Effector memory CD4-positive, alpha-beta T cell (primary cell): ENCODE data around the gene MED9.
"Not testable (repeated sequence)": the region's sequence is repeated elsewhere in the genome, so short reads cannot be mapped to it uniquely, and the experiment has no call there.

Experiments
- DNase-seq, 3 donors: peaks; one replicate each; pipeline ENCODE4 v3.0.0-alpha.2; 2020
- H3K27ac ChIP-seq: 2 replicates; pipeline ENCODE4 v1.7.0; 2013; ENCODE audit warnings: mild to moderate bottlenecking, low read length, moderate library complexity; ENCODE audit not compliant: insufficient read depth, poor library complexity, severe bottlenecking
- H3K27me3 ChIP-seq: replicated peaks from 2 replicates; pipeline ENCODE4 v1.7.0; 2013; ENCODE audit warnings: mild to moderate bottlenecking, low read length; ENCODE audit not compliant: insufficient read depth, control insufficient read depth, poor library complexity, severe bottlenecking
- H3K36me3 ChIP-seq: 2 replicates; pipeline ENCODE4 v1.7.0; 2013; ENCODE audit warnings: mild to moderate bottlenecking, low read length, moderate library complexity; ENCODE audit not compliant: control insufficient read depth, insufficient read depth
- H3K4me1 ChIP-seq: 2 replicates; pipeline ENCODE4 v1.7.0; 2013; ENCODE audit warnings: low read length, mild to moderate bottlenecking; ENCODE audit not compliant: control insufficient read depth, insufficient read depth, poor library complexity, severe bottlenecking
- H3K4me3 ChIP-seq: 2 replicates; pipeline ENCODE4 v1.7.0; 2013; ENCODE audit warnings: low read length, low read depth, mild to moderate bottlenecking; ENCODE audit not compliant: insufficient read depth, poor library complexity, severe bottlenecking
- H3K9me3 ChIP-seq: 2 replicates; pipeline ENCODE4 v1.7.0; 2013; ENCODE audit warnings: mild to moderate bottlenecking, low read length, moderate library complexity; ENCODE audit not compliant: control insufficient read depth
- total RNA-seq, 3 donors: gene quantifications; one replicate each; lab custom pipeline; 2026; lab: John Stamatoyannopoulos, UW

The MED9 gene, protein sequence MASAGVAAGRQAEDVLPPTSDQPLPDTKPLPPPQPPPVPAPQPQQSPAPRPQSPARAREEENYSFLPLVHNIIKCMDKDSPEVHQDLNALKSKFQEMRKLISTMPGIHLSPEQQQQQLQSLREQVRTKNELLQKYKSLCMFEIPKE
- 8.4 to 17.2 (median 12.6) reads per million in 3 donors for total RNA-seq

DNA sequence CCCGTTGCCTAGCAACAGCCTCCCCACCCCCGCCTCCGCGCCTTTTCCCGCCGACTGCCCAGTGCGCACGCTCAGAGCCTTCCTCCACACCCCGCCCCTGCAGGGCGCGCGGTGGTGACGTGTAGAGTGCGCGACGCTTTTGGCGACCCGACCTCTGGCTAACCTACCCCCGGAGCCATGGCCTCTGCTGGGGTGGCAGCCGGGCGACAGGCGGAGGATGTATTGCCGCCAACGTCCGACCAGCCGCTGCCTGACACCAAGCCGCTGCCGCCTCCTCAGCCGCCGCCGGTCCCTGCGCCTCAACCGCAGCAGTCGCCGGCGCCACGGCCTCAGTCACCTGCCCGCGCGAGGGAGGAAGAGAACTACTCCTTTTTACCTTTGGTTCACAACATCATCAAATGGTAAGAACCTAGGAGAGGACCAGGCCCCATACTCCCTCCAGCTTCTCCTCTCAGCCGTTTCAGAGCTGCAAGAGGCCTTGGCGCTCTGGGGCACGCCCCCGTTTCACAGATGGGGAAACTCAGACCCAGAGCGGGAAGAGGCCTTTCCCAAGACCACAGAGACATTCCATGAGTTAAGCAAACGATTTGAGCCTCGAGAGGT is at the start of gene MED9:
MED9 (plus strand) TSS at position 136 of the 603 bp plus-strand sequence; CDS start at position 178, 42 bp downstream.
- H3K36me3 ChIP-seq = peaks cover 4% of the 10 kb centered on the region
- H3K4me3 ChIP-seq = peak within 1 kb of the TSS; percentile 92
- H3K27me3 ChIP-seq = peaks cover 4% of the 10 kb centered on the region
- no peaks in the 10 kb centered on the region for H3K9me3 ChIP-seq
- DNase-seq = peak; percentile 85 to 93 (median 92)
- H3K4me1 ChIP-seq = peaks cover 17% of the 10 kb centered on the region
- peak within 1 kb of the TSS; percentile 87 for H3K27ac ChIP-seq

DNA sequence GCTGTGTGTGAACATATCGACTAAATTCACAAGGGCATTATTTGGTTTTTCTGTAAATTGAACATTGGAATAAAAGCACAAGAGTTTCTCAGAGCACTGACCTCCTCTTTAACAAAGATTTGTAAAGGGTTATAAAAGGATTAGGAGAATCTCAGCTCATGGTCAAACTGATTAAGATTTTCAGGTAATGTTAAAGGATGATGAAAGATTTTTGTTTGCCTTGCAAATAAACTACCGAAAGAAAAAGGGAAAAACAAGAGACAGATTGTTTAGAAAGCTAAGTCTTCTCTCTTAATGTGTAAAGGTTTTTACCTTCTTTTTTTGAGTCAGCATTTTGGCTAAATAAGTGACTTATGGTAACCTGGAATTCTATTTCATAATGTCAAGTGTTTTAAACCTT is 47.6 kb upstream of the MED9 start:
- Histone ChIP-seq H3K27ac (no peak overlapping the region), H3K4me1 (no peaks in the 10 kb centered on the region), H3K4me3 (no peak overlapping the region), H3K36me3 (no peaks in the 10 kb centered on the region), H3K9me3 (no peaks in the 10 kb centered on the region), H3K27me3 (no peaks in the 10 kb centered on the region)
- DNase-seq = no peak

DNA sequence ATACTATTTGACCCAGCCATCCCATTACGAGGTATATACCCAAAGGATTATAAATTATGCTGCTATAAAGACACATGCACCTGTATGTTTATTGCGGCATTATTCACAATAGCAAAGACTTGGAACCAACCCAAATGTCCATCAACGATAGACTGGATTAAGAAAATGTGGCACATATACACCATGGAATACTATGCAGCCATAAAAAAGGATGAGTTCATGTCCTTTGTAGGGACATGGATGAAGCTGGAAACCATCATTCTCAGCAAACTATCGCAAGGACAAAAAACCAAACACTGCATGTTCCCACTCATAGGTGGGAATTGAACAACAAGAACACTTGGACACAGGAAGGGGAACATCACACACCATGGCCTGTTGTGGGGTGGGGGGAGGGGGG is 45.9 kb upstream of the MED9 start:
- not testable (repeated sequence) for H3K9me3 ChIP-seq, H3K4me3 ChIP-seq, DNase-seq, H3K4me1 ChIP-seq, H3K27me3 ChIP-seq, H3K27ac ChIP-seq, H3K36me3 ChIP-seq

DNA sequence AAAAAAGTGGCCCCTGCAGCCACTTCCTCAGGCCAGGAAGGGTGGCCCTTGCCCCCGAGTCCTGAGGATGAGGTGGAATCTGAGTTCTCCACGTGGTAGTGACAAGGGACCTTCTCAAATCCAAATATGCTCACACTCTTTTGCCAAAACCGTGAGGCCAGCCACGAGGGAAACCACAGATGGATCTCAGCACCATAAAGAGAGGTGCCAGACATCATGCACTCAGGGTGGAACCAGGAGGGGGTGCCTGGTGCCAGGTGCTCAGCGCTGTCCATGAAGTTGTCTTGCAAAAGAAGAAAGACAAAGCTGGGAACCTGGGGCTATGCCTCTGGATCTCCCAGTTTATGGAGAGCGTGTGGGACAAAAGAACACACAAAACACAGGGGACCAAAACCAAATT is 45.2 kb upstream of the MED9 start:
- H3K4me1 ChIP-seq = no peaks in the 10 kb centered on the region
- DNase-seq = no peak
- H3K4me3 ChIP-seq = no peak overlapping the region
- no peaks in the 10 kb centered on the region for H3K9me3 ChIP-seq
- no peaks in the 10 kb centered on the region for H3K27me3 ChIP-seq
- no peak overlapping the region for H3K27ac ChIP-seq
- H3K36me3 ChIP-seq = no peaks in the 10 kb centered on the region

DNA sequence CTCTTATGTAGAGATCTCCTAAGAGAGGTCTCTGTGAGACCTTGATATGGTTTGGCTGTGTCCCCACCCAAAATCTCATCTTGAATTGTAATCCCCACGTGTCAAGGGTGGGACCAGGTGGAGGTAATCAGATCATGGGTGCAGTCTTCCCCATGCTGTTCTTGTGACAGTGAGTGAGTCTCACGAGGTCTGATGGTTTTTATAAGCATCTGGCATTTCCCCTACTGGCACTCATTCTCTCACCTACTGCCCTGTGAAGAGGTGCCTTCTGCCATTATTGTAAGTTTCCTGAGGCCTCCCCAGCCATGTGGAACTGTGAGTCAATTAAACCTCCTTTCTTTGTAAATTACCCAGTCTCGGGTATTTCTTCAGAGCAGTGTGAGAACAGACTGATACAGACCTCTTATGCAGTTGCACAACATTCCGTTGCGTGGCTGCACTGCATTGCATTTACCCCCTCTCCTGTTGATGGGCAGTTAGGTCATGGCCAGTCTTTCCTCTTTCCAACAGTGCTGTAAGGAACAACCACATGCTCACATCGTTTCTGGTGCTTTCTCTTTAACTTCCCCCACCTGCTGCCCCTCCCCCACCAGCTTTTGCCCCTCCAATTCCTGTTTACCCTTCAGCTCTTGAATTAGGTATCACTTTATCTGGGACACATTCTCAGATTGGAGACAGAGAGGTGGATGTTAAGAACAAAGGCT is 43.6 kb upstream of the MED9 start:
- no peak overlapping the region for H3K27ac ChIP-seq
- no peak for DNase-seq

DNA sequence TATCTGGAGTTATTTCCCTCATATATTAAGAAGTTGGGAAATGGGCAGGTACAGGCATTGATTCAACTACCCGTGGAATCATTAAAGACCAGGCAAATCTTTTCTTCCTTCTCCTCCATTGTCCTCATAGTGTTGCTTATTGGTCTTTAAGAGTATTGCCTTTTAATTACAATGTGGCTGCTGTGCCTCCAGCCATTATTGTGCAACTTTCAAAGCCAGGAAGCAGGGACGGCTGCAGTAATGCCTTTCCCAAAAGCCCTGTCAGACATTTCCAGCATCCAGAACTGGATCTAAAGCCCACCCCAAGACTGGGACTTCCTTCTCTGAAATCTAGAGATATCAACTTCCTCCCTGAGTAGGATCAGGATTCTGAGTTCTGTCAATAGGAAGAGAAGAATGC is 42.3 kb upstream of the MED9 start:
- Histone ChIP-seq H3K27ac (no peak overlapping the region), H3K9me3 (no peaks in the 10 kb centered on the region), H3K4me1 (no peaks in the 10 kb centered on the region), H3K4me3 (no peak overlapping the region), H3K27me3 (no peaks in the 10 kb centered on the region), H3K36me3 (no peaks in the 10 kb centered on the region)
- DNase-seq = no peak

More for the DNA sequence above, 43.6 kb upstream of the MED9 start:
- Histone ChIP-seq H3K27me3 (no peaks in the 10 kb centered on the region), H3K4me1 (no peaks in the 10 kb centered on the region), H3K4me3 (no peak overlapping the region), H3K9me3 (no peaks in the 10 kb centered on the region), H3K36me3 (no peaks in the 10 kb centered on the region)

DNA sequence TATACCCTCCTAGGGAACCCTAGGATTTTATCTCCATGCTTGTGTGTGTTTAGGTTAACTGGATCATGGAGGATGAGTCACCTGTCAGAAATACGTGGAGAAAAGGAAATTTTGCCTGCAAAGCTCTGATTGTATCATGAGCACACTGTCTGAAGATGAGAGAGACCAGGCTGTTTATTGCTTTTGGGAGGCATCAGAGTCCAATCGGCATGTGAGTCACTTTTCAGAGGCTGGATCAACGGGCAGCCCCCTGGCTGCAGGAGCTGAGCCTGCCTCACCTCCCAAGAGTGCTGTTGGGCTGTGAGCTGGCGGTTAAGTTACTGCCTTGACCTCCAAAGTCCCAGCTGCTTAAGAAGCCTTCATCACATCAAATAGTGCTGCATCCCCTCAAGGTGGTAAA is 41.5 kb upstream of the MED9 start:
- no peaks in the 10 kb centered on the region for H3K4me1 ChIP-seq
- DNase-seq = no peak
- H3K36me3 ChIP-seq = no peaks in the 10 kb centered on the region
- no peak overlapping the region for H3K27ac ChIP-seq
- H3K27me3 ChIP-seq = no peaks in the 10 kb centered on the region
- no peak overlapping the region for H3K4me3 ChIP-seq
- H3K9me3 ChIP-seq = no peaks in the 10 kb centered on the region

DNA sequence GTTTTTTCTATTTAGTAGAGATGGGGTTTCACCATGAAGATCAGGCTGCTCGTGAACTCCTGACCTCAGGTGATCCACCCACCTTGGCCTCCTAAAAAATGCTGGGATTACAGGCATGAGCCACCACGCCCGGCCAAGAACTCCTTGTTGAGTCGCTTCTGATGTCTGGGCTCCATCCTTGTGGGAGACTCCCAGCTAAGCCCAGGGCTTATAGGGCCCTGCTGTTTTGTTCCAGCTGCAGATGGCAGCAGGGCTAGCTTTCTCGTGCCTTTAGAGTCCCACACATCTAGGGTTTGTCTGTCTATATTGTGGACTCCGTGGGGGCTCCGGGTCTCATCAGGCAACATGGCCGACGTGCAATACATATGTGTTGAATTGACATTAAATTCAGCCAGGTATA is 39.3 kb upstream of the MED9 start:
- H3K4me3 ChIP-seq = no peak overlapping the region
- no peaks in the 10 kb centered on the region for H3K9me3 ChIP-seq
- H3K36me3 ChIP-seq = no peaks in the 10 kb centered on the region
- H3K4me1 ChIP-seq = no peaks in the 10 kb centered on the region
- no peak overlapping the region for H3K27ac ChIP-seq
- no peaks in the 10 kb centered on the region for H3K27me3 ChIP-seq
- DNase-seq = no peak

DNA sequence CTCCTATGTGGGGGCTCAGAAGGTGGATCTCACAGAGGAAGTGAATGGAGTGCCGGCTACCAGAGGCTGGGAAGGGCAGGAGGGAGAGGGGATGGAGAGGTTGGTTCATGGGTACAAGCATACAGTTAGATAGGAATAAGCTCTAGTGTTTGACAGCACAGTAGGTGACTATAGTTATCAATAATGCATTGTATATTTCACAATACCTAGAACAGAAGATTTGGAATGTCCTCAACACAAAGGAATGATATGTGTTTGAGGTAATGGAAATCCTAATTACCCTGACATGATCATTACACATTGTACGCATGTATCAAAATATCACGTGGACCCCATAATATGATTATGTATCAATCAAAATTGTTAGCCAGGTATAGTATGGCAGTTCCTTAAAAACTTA is 38.9 kb upstream of the MED9 start:
- Histone ChIP-seq H3K4me3 (no peak overlapping the region), H3K4me1 (no peaks in the 10 kb centered on the region), H3K9me3 (no peaks in the 10 kb centered on the region), H3K27me3 (no peaks in the 10 kb centered on the region), H3K36me3 (no peaks in the 10 kb centered on the region), H3K27ac (no peak overlapping the region)
- no peak for DNase-seq
